Activated T-helper 2 cell treated with anti-CD3 and anti-CD28 coated beads, Interferon-gamma antibody, Interleukin-2, Interleukin-4, amounts not matched to agents 10 μg/mL and 5 μg/mL and 100 μg/mL, durations not matched to agents 14 hours and 24 hours and 36 hours (primary cell): ENCODE results near the gene RAD51C. TPM values are rescaled to one million over a fixed set of nuclear protein-coding genes. Genes with fewer than 3 reads are reported as not detected.
"Not testable (repeated sequence)": the region's sequence is repeated elsewhere in the genome, so short reads cannot be mapped to it uniquely, and the experiment has no call there.

Experiments used
- DNase-seq: peaks from one replicate; pipeline ENCODE4 v3.0.0; 2021; ENCODE audit warnings: low spot score
- H3K27ac Mint-ChIP-seq: one replicate; pipeline ENCODE4 v1.8.0; 2021; ENCODE audit warnings: mixed read lengths
- H3K27me3 Mint-ChIP-seq: one replicate; pipeline ENCODE4 v1.8.0; 2021; ENCODE audit warnings: low read depth, mixed read lengths
- H3K36me3 Mint-ChIP-seq: one replicate; pipeline ENCODE4 v1.8.0; 2021; ENCODE audit warnings: low read depth, mixed read lengths
- H3K4me1 Mint-ChIP-seq: one replicate; pipeline ENCODE4 v1.8.0; 2021; ENCODE audit warnings: low read depth, mixed read lengths
- H3K4me3 Mint-ChIP-seq: one replicate; pipeline ENCODE4 v1.8.0; 2021; ENCODE audit warnings: low read depth, mild to moderate bottlenecking, moderate library complexity, mixed read lengths
- H3K9me3 Mint-ChIP-seq: one replicate; pipeline ENCODE4 v1.8.0; 2021; ENCODE audit warnings: mixed read lengths
- intact Hi-C: fragments of 100-400 bp; cut with micrococcal nuclease; formaldehyde crosslinking; loops from one replicate; pipeline ENCODE4 v1.15.1; 2023
- total RNA-seq: library from RNA; stranded (reverse); gene quantifications from 2 replicates; pipeline ENCODE4 v1.2.3, GENCODE V29; 2022

The RAD51C gene
- total RNA-seq, 1 donor from 2014 or later, result 58.1 TPM

- Mint-ChIP-seq H3K9me3 (no peaks in the 10 kb centered on the region), H3K4me1 (no peaks in the 10 kb centered on the region), H3K4me3 (no peak overlapping the region), H3K36me3 (peaks cover 40% of the 10 kb centered on the region), H3K27ac (no peak overlapping the region), H3K27me3 (no peaks in the 10 kb centered on the region)
- intact Hi-C loops, result no loop called here
- no peak for DNase-seq
These were observed 29.9 kb downstream of the RAD51C start for GRCh38 chr17:58722274-58722673.

GRCh38 chr17:58722696-58723095 lies 30.3 kb downstream of the RAD51C start:
- no peaks in the 10 kb centered on the region for H3K4me1 Mint-ChIP-seq
- no peak overlapping the region for H3K27ac Mint-ChIP-seq
- H3K4me3 Mint-ChIP-seq, result no peak overlapping the region
- H3K27me3 Mint-ChIP-seq, result no peaks in the 10 kb centered on the region
- DNase-seq, result no peak
- no peaks in the 10 kb centered on the region for H3K9me3 Mint-ChIP-seq
- intact Hi-C loops, result no loop called here
- peaks cover 40% of the 10 kb centered on the region for H3K36me3 Mint-ChIP-seq

DNA sequence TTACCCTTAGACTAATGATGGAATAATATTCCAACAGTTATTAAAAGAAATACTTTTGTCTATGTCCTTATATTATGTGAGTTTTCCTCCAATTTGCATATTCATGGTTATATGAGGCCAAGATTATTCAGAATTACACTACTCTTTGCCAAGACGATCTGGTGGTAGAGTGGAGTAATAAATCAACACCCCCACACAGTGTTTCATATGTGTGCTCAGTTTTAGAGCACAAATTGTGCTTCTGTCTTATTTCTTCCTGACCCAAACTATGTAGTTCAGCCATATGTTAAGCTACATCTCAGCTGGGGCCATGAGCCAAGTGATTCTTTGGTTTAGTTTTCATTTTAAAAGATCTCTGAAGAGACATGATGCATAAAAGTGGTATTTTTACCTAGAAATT lies 36.4 kb downstream of the RAD51C start:
- Mint-ChIP-seq H3K27ac (no peak overlapping the region), H3K27me3 (no peaks in the 10 kb centered on the region), H3K9me3 (no peaks in the 10 kb centered on the region), H3K4me1 (no peaks in the 10 kb centered on the region), H3K36me3 (peaks cover 23% of the 10 kb centered on the region), H3K4me3 (no peak overlapping the region)
- DNase-seq, result no peak
- intact Hi-C loops, result no loop called here

- no peak for DNase-seq
- H3K4me3 Mint-ChIP-seq, result no peak overlapping the region
- H3K27me3 Mint-ChIP-seq, result no peaks in the 10 kb centered on the region
- intact Hi-C loops, result no loop called here
- H3K9me3 Mint-ChIP-seq, result no peaks in the 10 kb centered on the region
- peaks cover 9% of the 10 kb centered on the region for H3K36me3 Mint-ChIP-seq
- H3K27ac Mint-ChIP-seq, result peak overlapping the region; percentile 4
- no peaks in the 10 kb centered on the region for H3K4me1 Mint-ChIP-seq
These were observed 38.5 kb downstream of the RAD51C start for GRCh38 chr17:58730937-58731336.

DNA sequence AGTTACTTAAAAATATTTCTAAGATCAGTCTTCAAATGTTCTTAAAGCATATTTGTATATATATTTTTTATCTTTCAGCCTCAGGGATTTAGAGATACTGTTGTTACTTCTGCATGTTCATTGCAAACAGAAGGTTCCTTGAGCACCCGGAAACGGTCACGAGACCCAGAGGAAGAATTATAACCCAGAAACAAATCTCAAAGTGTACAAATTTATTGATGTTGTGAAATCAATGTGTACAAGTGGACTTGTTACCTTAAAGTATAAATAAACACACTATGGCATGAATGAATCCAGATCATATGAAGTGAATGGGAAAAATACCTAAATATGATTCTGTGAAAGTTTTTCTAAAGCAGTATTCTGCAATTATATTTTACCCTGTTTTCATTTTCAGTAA lies 41.6 kb downstream of the RAD51C start:
- H3K4me1 Mint-ChIP-seq, result no peaks in the 10 kb centered on the region
- intact Hi-C loops, result no loop called here
- H3K27ac Mint-ChIP-seq, result no peak overlapping the region

GRCh38 chr17:58734811-58735210 lies 42.4 kb downstream of the RAD51C start:
- Mint-ChIP-seq H3K27me3 (no peaks in the 10 kb centered on the region), H3K27ac (no peak overlapping the region), H3K4me3 (no peak overlapping the region), H3K9me3 (no peaks in the 10 kb centered on the region), H3K36me3 (peaks cover 4% of the 10 kb centered on the region), H3K4me1 (no peaks in the 10 kb centered on the region)
- DNase-seq, result no peak
- intact Hi-C loops, result no loop called here

More for the DNA sequence above, 41.6 kb downstream of the RAD51C start:
- Mint-ChIP-seq H3K36me3 (peaks cover 5% of the 10 kb centered on the region), H3K4me3 (no peak overlapping the region), H3K9me3 (no peaks in the 10 kb centered on the region), H3K27me3 (no peaks in the 10 kb centered on the region)
- no peak for DNase-seq

GRCh38 chr17:58741121-58741625 lies 48.8 kb downstream of the RAD51C start:
- intact Hi-C loops, result no loop called here
- DNase-seq, result no peak
- Mint-ChIP-seq H3K4me3 (no peak overlapping the region), H3K36me3 (no peaks in the 10 kb centered on the region), H3K27ac (no peak overlapping the region), H3K4me1 (no peaks in the 10 kb centered on the region), H3K27me3 (no peaks in the 10 kb centered on the region), H3K9me3 (no peaks in the 10 kb centered on the region)

DNA sequence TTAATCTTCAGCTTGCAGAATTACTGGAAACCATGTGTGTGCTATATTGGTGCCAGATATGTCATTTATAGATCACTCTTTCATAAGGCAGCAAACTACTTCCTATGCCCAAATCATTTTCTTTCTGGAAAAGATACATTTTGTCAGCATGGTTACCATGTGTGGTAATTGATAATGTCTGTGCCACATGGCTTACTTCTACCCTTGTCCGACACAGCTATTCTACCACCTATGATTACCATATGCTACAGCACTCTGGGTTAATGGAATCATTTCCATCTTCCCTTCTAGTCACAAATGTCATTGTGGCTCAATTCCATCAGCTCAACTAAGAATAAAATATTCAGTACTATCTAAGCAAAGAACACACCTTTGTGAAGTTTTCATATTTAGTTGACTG lies 55.3 kb downstream of the RAD51C start:
- DNase-seq, result no peak
- no peaks in the 10 kb centered on the region for H3K4me1 Mint-ChIP-seq
- no peaks in the 10 kb centered on the region for H3K36me3 Mint-ChIP-seq
- peaks cover 15% of the 10 kb centered on the region for H3K27me3 Mint-ChIP-seq
- intact Hi-C loops, result no loop called here
- H3K9me3 Mint-ChIP-seq, result no peaks in the 10 kb centered on the region
- no peak overlapping the region for H3K27ac Mint-ChIP-seq
- no peak overlapping the region for H3K4me3 Mint-ChIP-seq

DNA sequence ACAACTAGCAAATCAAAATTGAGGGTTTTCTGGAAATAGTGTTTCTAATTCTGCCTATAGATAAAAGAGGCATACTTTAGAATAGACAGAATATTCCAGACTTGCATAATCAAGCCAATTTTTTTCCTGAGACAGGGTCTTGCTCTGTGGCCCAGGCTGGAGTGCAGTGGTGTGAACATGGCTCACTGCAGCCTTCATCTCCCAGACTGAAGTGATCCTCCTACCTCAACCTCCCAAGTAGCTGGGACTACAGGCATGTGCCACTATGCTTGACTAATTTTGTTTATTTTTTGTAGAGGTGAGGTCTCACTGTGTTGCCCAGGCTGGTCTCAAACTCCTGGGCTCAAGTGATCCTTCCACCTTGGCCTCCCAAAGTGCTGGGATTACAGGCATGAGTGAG lies 57.2 kb downstream of the RAD51C start:
- H3K27me3 Mint-ChIP-seq, result peaks cover 30% of the 10 kb centered on the region
- H3K4me1 Mint-ChIP-seq, H3K4me3 Mint-ChIP-seq, H3K36me3 Mint-ChIP-seq, H3K9me3 Mint-ChIP-seq, DNase-seq, H3K27ac Mint-ChIP-seq, intact Hi-C loops: not testable (repeated sequence)

DNA sequence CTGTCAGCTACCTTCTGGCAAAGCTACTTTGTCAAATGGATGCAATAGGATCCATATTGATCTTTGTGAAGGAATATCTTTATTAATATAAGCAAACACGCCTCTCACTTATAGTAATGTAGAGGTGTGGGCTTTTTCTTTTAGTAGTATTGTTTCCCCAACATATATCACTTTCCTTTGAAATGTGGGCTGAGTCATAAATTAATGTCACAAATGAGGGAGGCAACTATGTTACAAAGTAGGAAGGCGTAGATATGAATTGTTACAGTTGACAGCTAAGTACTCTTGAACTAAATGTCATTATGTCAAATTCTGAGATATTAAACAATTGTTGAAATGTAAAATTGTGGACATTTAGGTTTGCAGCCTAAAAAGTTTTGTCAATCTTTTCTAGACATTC lies 60.6 kb downstream of the RAD51C start:
- no peak overlapping the region for H3K4me3 Mint-ChIP-seq
- H3K9me3 Mint-ChIP-seq, result no peaks in the 10 kb centered on the region

GRCh38 chr17:58755269-58755576 lies 62.8 kb downstream of the RAD51C start:
- H3K27ac Mint-ChIP-seq, result no peak overlapping the region
- peaks cover 63% of the 10 kb centered on the region for H3K27me3 Mint-ChIP-seq
- peaks cover 9% of the 10 kb centered on the region for H3K4me1 Mint-ChIP-seq
- intact Hi-C loops, result no loop called here
- peaks cover 4% of the 10 kb centered on the region for H3K36me3 Mint-ChIP-seq
- no peak for DNase-seq
- H3K4me3 Mint-ChIP-seq, result peak overlapping the region; percentile 62
- H3K9me3 Mint-ChIP-seq, result no peaks in the 10 kb centered on the region

More for the DNA sequence above, 60.6 kb downstream of the RAD51C start:
- H3K36me3 Mint-ChIP-seq, result peaks cover 4% of the 10 kb centered on the region
- no peak for DNase-seq
- H3K27me3 Mint-ChIP-seq, result peaks cover 53% of the 10 kb centered on the region
- H3K4me1 Mint-ChIP-seq, result peaks cover 9% of the 10 kb centered on the region
- H3K27ac Mint-ChIP-seq, result no peak overlapping the region
- intact Hi-C loops, result no loop called here

DNA sequence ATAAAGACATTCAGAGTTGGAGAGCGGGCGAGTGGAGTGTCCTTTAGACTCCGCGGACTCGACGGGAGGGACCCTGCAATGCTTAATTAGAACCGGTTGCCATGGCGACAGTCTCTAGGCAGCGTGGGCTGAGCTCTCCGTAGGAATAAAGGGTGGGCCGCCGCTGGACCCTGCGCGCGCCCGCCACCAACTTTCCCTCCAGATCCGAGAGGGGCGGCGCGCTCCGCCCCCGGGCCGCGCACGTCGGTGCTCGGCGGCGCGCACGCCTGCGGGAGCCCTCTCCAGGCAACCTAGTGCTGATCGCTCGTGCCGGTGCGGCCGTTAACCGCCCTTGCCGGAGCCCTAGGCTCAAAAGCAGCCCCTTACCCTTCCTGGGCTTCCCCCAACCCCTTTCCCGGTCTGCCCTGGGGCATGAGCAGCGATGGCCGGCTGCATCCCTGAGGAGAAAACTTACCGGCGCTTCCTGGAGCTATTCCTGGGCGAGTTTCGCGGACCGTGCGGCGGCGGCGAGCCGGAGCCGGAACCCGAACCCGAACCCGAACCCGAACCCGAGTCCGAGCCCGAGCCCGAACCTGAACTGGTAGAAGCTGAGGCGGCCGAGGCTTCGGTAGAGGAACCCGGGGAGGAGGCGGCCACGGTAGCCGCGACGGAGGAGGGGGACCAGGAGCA lies 63.3 kb downstream of the RAD51C start, which contains the start of gene PPM1E:
TSS of gene PPM1E (plus strand) at position 278 of the 669 bp plus-strand sequence.
- peak; percentile 34 for DNase-seq
- Mint-ChIP-seq H3K4me1 (peaks cover 9% of the 10 kb centered on the region), H3K36me3 (peaks cover 4% of the 10 kb centered on the region), H3K9me3 (no peaks in the 10 kb centered on the region), H3K27ac (no peak within 1 kb of the TSS), H3K4me3 (peak within 1 kb of the TSS; percentile 91), H3K27me3 (peaks cover 68% of the 10 kb centered on the region)
- intact Hi-C loops, result no loop called here

GRCh38 chr17:58756246-58757161 lies 64.1 kb downstream of the RAD51C start:
- peak overlapping the region; percentile 91 for H3K4me3 Mint-ChIP-seq
- H3K4me1 Mint-ChIP-seq, result peaks cover 9% of the 10 kb centered on the region
- no peak overlapping the region for H3K27ac Mint-ChIP-seq
- no peaks in the 10 kb centered on the region for H3K9me3 Mint-ChIP-seq
- peaks cover 68% of the 10 kb centered on the region for H3K27me3 Mint-ChIP-seq
- DNase-seq, result no peak
- peaks cover 4% of the 10 kb centered on the region for H3K36me3 Mint-ChIP-seq
- intact Hi-C loops, result no loop called here
